HG03095 (cell line): ENCODE results near the gene GTPBP6.
"Not testable (repeated sequence)": the region's sequence is repeated elsewhere in the genome, so short reads cannot be mapped to it uniquely, and the experiment has no call there.

ENCODE experiments used
- ATAC-seq: cut with Tn5 transposase; IDR thresholded peaks from one replicate; pipeline ENCODE4 v1.9.1; 2021; ENCODE audit warnings: moderate library complexity; ENCODE audit not compliant: unreplicated experiment

Gene GTPBP6

GRCh38 chrX:292900-293897 lies 25.4 kb downstream of the GTPBP6 start:
- ATAC-seq: no peak

GRCh38 chrX:291411-291901 lies 27.1 kb downstream of the GTPBP6 start:
- no peak for ATAC-seq

GRCh38 chrX:290476-291166 lies 28.0 kb downstream of the GTPBP6 start:
- no peak for ATAC-seq

GRCh38 chrX:288561-288991 lies 30.0 kb downstream of the GTPBP6 start:
- no peak for ATAC-seq

- ATAC-seq: no peak
Measured at GRCh38 chrX:287670-288069, 30.9 kb downstream of the GTPBP6 start.

- ATAC-seq: no peak
Measured at GRCh38 chrX:285076-285677, 33.4 kb downstream of the GTPBP6 start.

GRCh38 chrX:283115-283845 lies 35.3 kb downstream of the GTPBP6 start:
- peak; percentile 100 for ATAC-seq

GRCh38 chrX:282000-282681 lies 36.5 kb downstream of the GTPBP6 start:
- not testable (repeated sequence) for ATAC-seq

- ATAC-seq: no peak
Measured at GRCh38 chrX:281166-281999, 37.2 kb downstream of the GTPBP6 start, which contains the start of gene PLCXD1. TSS of gene PLCXD1 (plus strand) at chrX:281381. CDS start at chrX:284188, 2,807 bp downstream.

GRCh38 chrX:280722-281121 lies 37.9 kb downstream of the GTPBP6 start:
- ATAC-seq: not testable (repeated sequence)

GRCh38 chrX:279757-280604 lies 38.6 kb downstream of the GTPBP6 start:
- ATAC-seq: not testable (repeated sequence)

- peak; percentile 38 for ATAC-seq
Measured at GRCh38 chrX:276581-277201, 41.9 kb downstream of the GTPBP6 start.

GRCh38 chrX:275967-276580 lies 42.5 kb downstream of the GTPBP6 start:
- ATAC-seq: peak; percentile 90

GRCh38 chrX:275476-275966 lies 43.1 kb downstream of the GTPBP6 start:
- ATAC-seq: peak; percentile 10

- ATAC-seq: no peak
Measured at GRCh38 chrX:274904-275475, 43.6 kb downstream of the GTPBP6 start.

- ATAC-seq: no peak
Measured at GRCh38 chrX:270848-271367, 47.7 kb downstream of the GTPBP6 start.
